A673 (cell line): Measurements from ENCODE around the gene TRMO.

Experiments used
- EZH2 ChIP-seq: fragments of 200-600 bp; sonication (generic); IDR thresholded peaks from 2 replicates; pipeline ENCODE4 v1.6.1; 2017; ENCODE audit warnings: borderline replicate concordance, low read depth, mild to moderate bottlenecking, mixed read lengths, antibody characterized with exemption, low read length; ENCODE audit not compliant: poor library complexity, severe bottlenecking
- TF ChIP-seq, protein P1 (sequence below): fragments of 300-800, 200-600 bp; sonication (generic); conservative IDR thresholded peaks from 2 replicates; pipeline ENCODE4 v1.5.1; 2017; ENCODE audit warnings: low read depth, mild to moderate bottlenecking, antibody characterized with exemption, low read length, moderate library complexity, mixed read lengths

DNA sequence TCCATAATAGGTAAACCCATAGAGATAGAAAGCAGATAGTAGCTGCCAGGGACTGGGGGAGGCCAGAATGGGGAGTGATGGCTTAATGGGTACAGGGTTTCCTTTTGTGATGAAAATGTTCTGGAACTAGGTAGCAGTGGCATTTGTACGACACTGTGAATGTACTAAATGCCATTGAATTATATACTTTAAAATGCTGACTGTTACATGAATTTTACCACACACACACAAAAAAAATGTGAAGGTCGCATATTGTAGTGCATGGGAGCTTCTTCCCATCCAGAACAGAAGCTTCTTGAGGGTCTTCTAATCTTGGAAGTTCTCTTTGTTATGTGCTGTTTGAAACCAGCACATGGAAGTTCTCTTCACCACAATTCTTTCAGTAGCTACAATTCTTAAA, 40.9 kb upstream of the TRMO start:
- TF ChIP-seq EZH2, result no peak
- TF ChIP-seq, protein P1, sequence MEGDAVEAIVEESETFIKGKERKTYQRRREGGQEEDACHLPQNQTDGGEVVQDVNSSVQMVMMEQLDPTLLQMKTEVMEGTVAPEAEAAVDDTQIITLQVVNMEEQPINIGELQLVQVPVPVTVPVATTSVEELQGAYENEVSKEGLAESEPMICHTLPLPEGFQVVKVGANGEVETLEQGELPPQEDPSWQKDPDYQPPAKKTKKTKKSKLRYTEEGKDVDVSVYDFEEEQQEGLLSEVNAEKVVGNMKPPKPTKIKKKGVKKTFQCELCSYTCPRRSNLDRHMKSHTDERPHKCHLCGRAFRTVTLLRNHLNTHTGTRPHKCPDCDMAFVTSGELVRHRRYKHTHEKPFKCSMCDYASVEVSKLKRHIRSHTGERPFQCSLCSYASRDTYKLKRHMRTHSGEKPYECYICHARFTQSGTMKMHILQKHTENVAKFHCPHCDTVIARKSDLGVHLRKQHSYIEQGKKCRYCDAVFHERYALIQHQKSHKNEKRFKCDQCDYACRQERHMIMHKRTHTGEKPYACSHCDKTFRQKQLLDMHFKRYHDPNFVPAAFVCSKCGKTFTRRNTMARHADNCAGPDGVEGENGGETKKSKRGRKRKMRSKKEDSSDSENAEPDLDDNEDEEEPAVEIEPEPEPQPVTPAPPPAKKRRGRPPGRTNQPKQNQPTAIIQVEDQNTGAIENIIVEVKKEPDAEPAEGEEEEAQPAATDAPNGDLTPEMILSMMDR, result no peak
